Activated CD8-positive, alpha-beta memory T cell treated with anti-CD3 and anti-CD28 coated beads, Interleukin-2, amount 50 U/mL, for 4 hours (primary cell): Measurements from ENCODE around the gene CAV3.

ENCODE experiments used
- DNase-seq: peaks from one replicate; pipeline ENCODE4 v3.0.0-alpha.2; 2020

CAV3 gene

GRCh38 chr3:8736436-8736835 is 2.8 kb downstream of the CAV3 start:
- DNase-seq = no peak

- no peak for DNase-seq
Measured at GRCh38 chr3:8737301-8737700, 3.7 kb downstream of the CAV3 start.

- DNase-seq = no peak
Measured at GRCh38 chr3:8737823-8738222, 4.2 kb downstream of the CAV3 start.

- DNase-seq = no peak
Measured at GRCh38 chr3:8738639-8739038, 5.0 kb downstream of the CAV3 start.

- DNase-seq = no peak
Measured at GRCh38 chr3:8739757-8740504, 6.3 kb downstream of the CAV3 start.

- no peak for DNase-seq
Measured at GRCh38 chr3:8741581-8742261, 8.1 kb downstream of the CAV3 start.

- no peak for DNase-seq
Measured at GRCh38 chr3:8743021-8743601, 9.5 kb downstream of the CAV3 start.

- no peak for DNase-seq
Measured at GRCh38 chr3:8743911-8744310, 10.3 kb downstream of the CAV3 start.

- no peak for DNase-seq
Measured at GRCh38 chr3:8745619-8746370, 12.2 kb downstream of the CAV3 start.

GRCh38 chr3:8746780-8747345 is 13.3 kb downstream of the CAV3 start:
- DNase-seq = no peak

GRCh38 chr3:8749316-8749715 is 15.7 kb downstream of the CAV3 start:
- DNase-seq = no peak

- DNase-seq = no peak
Measured at GRCh38 chr3:8752832-8753231, 19.2 kb downstream of the CAV3 start.

GRCh38 chr3:8755097-8755496 is 21.5 kb downstream of the CAV3 start:
- no peak for DNase-seq

- DNase-seq = no peak
Measured at GRCh38 chr3:8755564-8756237, 22.1 kb downstream of the CAV3 start.

- no peak for DNase-seq
Measured at GRCh38 chr3:8756671-8757070, 23.1 kb downstream of the CAV3 start.

- DNase-seq = no peak
Measured at GRCh38 chr3:8757551-8758518, 24.2 kb downstream of the CAV3 start.

- DNase-seq = no peak
Measured at GRCh38 chr3:8759038-8759707, 25.6 kb downstream of the CAV3 start.

GRCh38 chr3:8760091-8760490 is 26.5 kb downstream of the CAV3 start:
- no peak for DNase-seq

- no peak for DNase-seq
Measured at GRCh38 chr3:8760506-8760905, 26.9 kb downstream of the CAV3 start.

GRCh38 chr3:8761866-8762265 is 28.3 kb downstream of the CAV3 start:
- no peak for DNase-seq
